Neural crest cell (in vitro differentiated cells): Measurements from ENCODE around the gene DYRK1B. TPM values are rescaled to one million over a fixed set of nuclear protein-coding genes. Genes with fewer than 3 reads are reported as not detected.
"Not testable (repeated sequence)": the region's sequence is repeated elsewhere in the genome, so short reads cannot be mapped to it uniquely, and the experiment has no call there.

Experiments
- DNase-seq: peaks from one replicate; pipeline ENCODE4 v3.0.0; 2021; ENCODE audit warnings: low read depth, mixed read lengths, low spot score
- H3K27ac Mint-ChIP-seq: one replicate; pipeline ENCODE4 v1.8.0; 2021; ENCODE audit warnings: mild to moderate bottlenecking, mixed read lengths; ENCODE audit not compliant: unreplicated experiment
- H3K27me3 Mint-ChIP-seq: 2 replicates; pipeline ENCODE4 v1.8.0; 2021; ENCODE audit warnings: low read depth, mild to moderate bottlenecking, mixed read lengths
- H3K36me3 Mint-ChIP-seq: 2 replicates; pipeline ENCODE4 v1.8.0; 2021; ENCODE audit warnings: low read depth, mild to moderate bottlenecking, mixed read lengths
- H3K4me1 Mint-ChIP-seq: 2 replicates; pipeline ENCODE4 v1.8.0; 2021; ENCODE audit warnings: mixed read lengths
- H3K4me3 Mint-ChIP-seq: one replicate; pipeline ENCODE4 v1.8.0; 2021; ENCODE audit warnings: mild to moderate bottlenecking, mixed read lengths
- H3K9me3 Mint-ChIP-seq: 2 replicates; pipeline ENCODE4 v1.8.0; 2021; ENCODE audit warnings: mixed read lengths
- total RNA-seq: library from RNA; stranded (reverse); gene quantifications from 2 replicates; pipeline ENCODE4 v1.2.1, GENCODE V29; 2021
- TF ChIP-seq, protein P1 (sequence below): fragments of 200-600 bp; sonication (generic); conservative IDR thresholded peaks from 2 replicates; pipeline ENCODE4 v1.5.0; 2021; ENCODE audit warnings: antibody characterized with exemption, mild to moderate bottlenecking

Gene DYRK1B
- total RNA-seq, 1 donor from 2014 or later, result 44.9 TPM

- no peak for DNase-seq
- Mint-ChIP-seq H3K36me3 (no peaks in the 10 kb centered on the region), H3K4me1 (no peaks in the 10 kb centered on the region), H3K27me3 (no peaks in the 10 kb centered on the region), H3K27ac (no peak overlapping the region), H3K9me3 (peaks cover 3% of the 10 kb centered on the region), H3K4me3 (no peak overlapping the region)
- TF ChIP-seq, protein P1, sequence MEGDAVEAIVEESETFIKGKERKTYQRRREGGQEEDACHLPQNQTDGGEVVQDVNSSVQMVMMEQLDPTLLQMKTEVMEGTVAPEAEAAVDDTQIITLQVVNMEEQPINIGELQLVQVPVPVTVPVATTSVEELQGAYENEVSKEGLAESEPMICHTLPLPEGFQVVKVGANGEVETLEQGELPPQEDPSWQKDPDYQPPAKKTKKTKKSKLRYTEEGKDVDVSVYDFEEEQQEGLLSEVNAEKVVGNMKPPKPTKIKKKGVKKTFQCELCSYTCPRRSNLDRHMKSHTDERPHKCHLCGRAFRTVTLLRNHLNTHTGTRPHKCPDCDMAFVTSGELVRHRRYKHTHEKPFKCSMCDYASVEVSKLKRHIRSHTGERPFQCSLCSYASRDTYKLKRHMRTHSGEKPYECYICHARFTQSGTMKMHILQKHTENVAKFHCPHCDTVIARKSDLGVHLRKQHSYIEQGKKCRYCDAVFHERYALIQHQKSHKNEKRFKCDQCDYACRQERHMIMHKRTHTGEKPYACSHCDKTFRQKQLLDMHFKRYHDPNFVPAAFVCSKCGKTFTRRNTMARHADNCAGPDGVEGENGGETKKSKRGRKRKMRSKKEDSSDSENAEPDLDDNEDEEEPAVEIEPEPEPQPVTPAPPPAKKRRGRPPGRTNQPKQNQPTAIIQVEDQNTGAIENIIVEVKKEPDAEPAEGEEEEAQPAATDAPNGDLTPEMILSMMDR, result no peak
These were observed 24.6 kb downstream of the DYRK1B start for GRCh38 chr19:39809368-39809767.

DNA sequence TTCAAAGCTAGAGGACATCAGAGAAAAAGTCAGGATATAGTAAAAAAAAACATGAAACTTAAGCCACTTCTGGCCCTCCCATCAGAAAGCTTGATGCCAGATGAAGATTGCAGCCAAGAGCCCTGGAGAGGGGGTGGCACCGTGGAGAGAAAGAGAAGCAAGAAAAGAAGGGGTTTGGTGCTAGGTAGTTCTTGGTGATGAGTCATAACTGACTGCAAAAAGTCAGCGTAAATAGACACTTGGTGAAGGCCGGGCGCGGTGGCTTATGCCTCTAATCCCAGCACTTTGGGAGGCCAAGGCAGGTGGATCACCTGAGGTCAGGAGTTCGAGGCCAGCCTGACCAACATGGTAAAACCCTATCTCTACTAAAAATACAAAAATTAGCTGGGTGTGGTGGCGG, 25.3 kb downstream of the DYRK1B start:
- not testable (repeated sequence) for H3K4me1 Mint-ChIP-seq, H3K36me3 Mint-ChIP-seq, DNase-seq, H3K27me3 Mint-ChIP-seq, H3K27ac Mint-ChIP-seq, H3K4me3 Mint-ChIP-seq, H3K9me3 Mint-ChIP-seq

DNA sequence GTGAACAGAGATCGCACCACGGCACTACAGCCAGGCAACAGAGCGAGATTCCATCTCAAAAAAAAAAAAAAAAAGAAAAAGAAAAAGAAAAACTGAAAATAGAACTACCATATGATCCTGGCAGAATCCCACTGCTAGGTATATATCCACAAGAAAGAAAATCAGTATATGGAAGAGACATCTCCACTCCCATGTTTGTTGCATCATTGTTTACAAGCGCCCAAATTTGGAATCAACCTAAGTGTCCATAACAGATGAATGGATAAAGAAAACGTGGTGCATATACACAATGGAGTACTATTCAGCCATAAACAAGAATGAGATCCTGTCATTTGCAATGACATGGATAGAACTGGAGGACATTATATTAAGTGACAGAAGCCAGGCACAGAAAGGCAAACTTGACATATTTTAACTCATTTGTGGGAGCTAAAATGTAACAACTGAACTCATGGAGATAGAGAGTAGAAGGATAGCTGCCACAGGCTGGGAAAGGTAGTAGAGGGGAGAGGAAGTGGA, 26.1 kb downstream of the DYRK1B start:
- H3K4me3 Mint-ChIP-seq, result no peak overlapping the region
- DNase-seq, result no peak
- no peaks in the 10 kb centered on the region for H3K36me3 Mint-ChIP-seq
- no peaks in the 10 kb centered on the region for H3K4me1 Mint-ChIP-seq
- TF ChIP-seq, protein P1, result no peak
- peaks cover 4% of the 10 kb centered on the region for H3K27me3 Mint-ChIP-seq
- H3K9me3 Mint-ChIP-seq, result peaks cover 3% of the 10 kb centered on the region
- H3K27ac Mint-ChIP-seq, result no peak overlapping the region

DNA sequence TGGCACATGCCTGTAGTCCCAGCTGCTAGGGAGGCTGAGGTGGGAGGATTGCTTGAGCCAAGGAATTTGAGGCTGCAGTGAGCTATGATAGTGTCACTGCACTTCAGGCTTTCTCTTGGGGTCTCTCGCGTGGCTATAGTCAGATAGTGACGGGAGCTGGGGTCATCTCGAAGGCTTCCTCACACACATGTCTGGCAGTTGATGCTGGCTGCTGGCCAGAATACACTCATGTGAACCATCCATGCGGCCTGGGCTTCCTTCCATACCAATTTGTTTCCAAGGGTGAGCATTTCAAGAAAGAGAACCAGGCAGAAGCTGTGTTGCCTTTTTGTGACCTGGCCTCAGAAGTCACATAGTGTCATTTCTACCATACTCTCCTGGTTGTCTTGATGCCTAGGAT, 28.9 kb downstream of the DYRK1B start:
- H3K4me1 Mint-ChIP-seq, result no peaks in the 10 kb centered on the region
- no peak for DNase-seq
- no peak overlapping the region for H3K4me3 Mint-ChIP-seq
- H3K27ac Mint-ChIP-seq, result no peak overlapping the region
- peaks cover 3% of the 10 kb centered on the region for H3K9me3 Mint-ChIP-seq
- no peaks in the 10 kb centered on the region for H3K36me3 Mint-ChIP-seq
- H3K27me3 Mint-ChIP-seq, result peaks cover 15% of the 10 kb centered on the region
- TF ChIP-seq, protein P1, result no peak

- TF ChIP-seq, protein P1, result no peak
- no peaks in the 10 kb centered on the region for H3K4me1 Mint-ChIP-seq
- peaks cover 28% of the 10 kb centered on the region for H3K27me3 Mint-ChIP-seq
- peaks cover 1% of the 10 kb centered on the region for H3K9me3 Mint-ChIP-seq
- no peak for DNase-seq
- no peaks in the 10 kb centered on the region for H3K36me3 Mint-ChIP-seq
- H3K4me3 Mint-ChIP-seq, result no peak overlapping the region
- peak overlapping the region; percentile 91 for H3K27ac Mint-ChIP-seq
These were observed 31.0 kb downstream of the DYRK1B start for GRCh38 chr19:39802958-39803357.

- H3K4me3 Mint-ChIP-seq, result no peak overlapping the region
- DNase-seq, result no peak
- H3K27ac Mint-ChIP-seq, result no peak overlapping the region
- H3K4me1 Mint-ChIP-seq, result peaks cover 5% of the 10 kb centered on the region
- H3K27me3 Mint-ChIP-seq, result peaks cover 47% of the 10 kb centered on the region
- TF ChIP-seq, protein P1, result no peak
- H3K36me3 Mint-ChIP-seq, result no peaks in the 10 kb centered on the region
- H3K9me3 Mint-ChIP-seq, result no peaks in the 10 kb centered on the region
These were observed 36.9 kb downstream of the DYRK1B start for GRCh38 chr19:39797083-39797482.
